CD14-positive monocyte (primary cell): Measurements from ENCODE around the gene AOPEP. TPM values are rescaled to one million over a fixed set of nuclear protein-coding genes. Genes with fewer than 3 reads are reported as not detected.

Source experiments
- DNase-seq, 3 donors: peaks; one replicate each; pipeline ENCODE4 v3.0.0-alpha.2; 2011 to 2022
- H2AFZ ChIP-seq: 2 replicates; pipeline ENCODE4 v1.6.0; 2012; ENCODE audit warnings: mild to moderate bottlenecking, low read depth, low read length, inconsistent platforms; ENCODE audit not compliant: insufficient read depth, poor library complexity, severe bottlenecking
- H3K27ac ChIP-seq, 2 donors: 1 replicate in 1 of 2; 2 replicates in 1 of 2; pipeline ENCODE4 v1.5.1; 2012 to 2013; ENCODE audit warnings: low read length in 2 of 2, control low read depth in 1 of 2, inconsistent platforms in 1 of 2, low read depth in 1 of 2, mild to moderate bottlenecking in 1 of 2
- H3K27me3 ChIP-seq, 2 donors: one replicate each; pipeline versions ENCODE4 v1.6.0 to v1.6.1; 2011 to 2013; ENCODE audit warnings: low read length in 2 of 2; ENCODE audit not compliant: control insufficient read depth in 2 of 2, insufficient read depth in 2 of 2
- H3K36me3 ChIP-seq, 2 donors: replicated peaks in 1 of 2; 1 replicate in 1 of 2; 2 replicates in 1 of 2; pipeline versions ENCODE4 v1.5.1 to v1.6.1; 2012 to 2013; ENCODE audit warnings: low read length in 2 of 2, control low read depth in 1 of 2, inconsistent platforms in 1 of 2, mild to moderate bottlenecking in 1 of 2; ENCODE audit not compliant: insufficient read depth in 2 of 2, control insufficient read depth in 1 of 2
- H3K4me1 ChIP-seq, 2 donors: 1 replicate in 1 of 2; 2 replicates in 1 of 2; pipeline versions ENCODE4 v1.5.1 to v1.6.1; 2012 to 2013; ENCODE audit warnings: low read length in 2 of 2, control low read depth in 1 of 2, inconsistent platforms in 1 of 2, mild to moderate bottlenecking in 1 of 2, moderate library complexity in 1 of 2; ENCODE audit not compliant: insufficient read depth in 2 of 2, control insufficient read depth in 1 of 2
- H3K4me2 ChIP-seq: replicated peaks from 2 replicates; pipeline ENCODE3; 2012; ENCODE audit warnings: low read length, moderate library complexity, mild to moderate bottlenecking; ENCODE audit not compliant: poor library complexity, severe bottlenecking; ENCODE audit errors: extremely low read depth
- H3K4me3 ChIP-seq, 3 experiments: fragments of 200-600 bp in 1 of 3; sonication (generic) in 1 of 3; replicated peaks in 1 of 3; 1 replicate in 2 of 3; 2 replicates in 1 of 3; pipeline ENCODE4 v1.5.1; 2011 to 2013; ENCODE audit warnings: low read length in 3 of 3, mild to moderate bottlenecking in 3 of 3, control low read depth in 2 of 3, low read depth in 2 of 3, inconsistent platforms in 1 of 3, moderate library complexity in 1 of 3
- H3K79me2 ChIP-seq: 2 replicates; pipeline ENCODE4 v1.6.0; 2012; ENCODE audit warnings: mild to moderate bottlenecking, control low read depth, inconsistent platforms, low read length, moderate library complexity; ENCODE audit not compliant: insufficient read depth
- H3K9ac ChIP-seq: 2 replicates; pipeline ENCODE4 v1.6.0; 2017; ENCODE audit warnings: low read length, mild to moderate bottlenecking; ENCODE audit not compliant: insufficient read depth, poor library complexity, severe bottlenecking
- H3K9me3 ChIP-seq, 2 donors: replicated peaks in 1 of 2; 1 replicate in 1 of 2; 2 replicates in 1 of 2; pipeline versions ENCODE4 v1.5.1 to v1.6.1; 2012 to 2013; ENCODE audit warnings: low read length in 2 of 2, control low read depth in 1 of 2; ENCODE audit not compliant: control insufficient read depth in 1 of 2, insufficient read depth in 1 of 2
- H4K20me1 ChIP-seq: 2 replicates; pipeline ENCODE4 v1.6.0; 2012; ENCODE audit warnings: mild to moderate bottlenecking, low read length, control low read depth, moderate library complexity; ENCODE audit not compliant: insufficient read depth
- H3K27ac Mint-ChIP-seq, 7 donors: one replicate each; pipeline ENCODE4 v1.8.0; 2020; ENCODE audit warnings: mild to moderate bottlenecking in 7 of 7, mixed read lengths in 7 of 7, moderate library complexity in 6 of 7, inconsistent platforms in 2 of 7
- H3K27me3 Mint-ChIP-seq, 3 donors: one replicate each; pipeline ENCODE4 v1.8.0; 2021 to 2022; ENCODE audit warnings: low read depth in 3 of 3, mild to moderate bottlenecking in 3 of 3, mixed read lengths in 3 of 3, moderate library complexity in 3 of 3, inconsistent platforms in 1 of 3
- H3K36me3 Mint-ChIP-seq, 2 donors: one replicate each; pipeline ENCODE4 v1.8.0; 2020; ENCODE audit warnings: mixed read lengths in 2 of 2, inconsistent platforms in 1 of 2, mild to moderate bottlenecking in 1 of 2
- H3K4me1 Mint-ChIP-seq: one replicate; pipeline ENCODE4 v1.8.0; 2020; ENCODE audit warnings: mild to moderate bottlenecking, mixed read lengths
- H3K4me3 Mint-ChIP-seq, 2 donors: one replicate each; pipeline ENCODE4 v1.8.0; 2020; ENCODE audit warnings: mild to moderate bottlenecking in 2 of 2, mixed read lengths in 2 of 2, moderate library complexity in 1 of 2
- H3K9me3 Mint-ChIP-seq, 7 donors: one replicate each; pipeline ENCODE4 v1.8.0; 2020 to 2022; ENCODE audit warnings: mixed read lengths in 7 of 7, mild to moderate bottlenecking in 6 of 7, moderate library complexity in 6 of 7, inconsistent platforms in 2 of 7
- WGBS: methylation state at CpG from one replicate; pipeline ENCODE4 v1.1.5; 2013; ENCODE audit warnings: missing lambda C conversion rate; ENCODE audit not compliant: insufficient coverage; 5-methylcytosine and 5-hydroxymethylcytosine counted together
- intact Hi-C, 2 donors: fragments of 100-400 bp; cut with micrococcal nuclease; formaldehyde crosslinking; loops; one replicate each; pipeline versions ENCODE4 v1.15.0 to v1.15.1; 2023
- polyA plus RNA-seq, 3 donors: library from polyadenylated mRNA; depleted of rRNA in 1 of 3; unstranded in 2 of 3; stranded (reverse) in 1 of 3; fragments of 300-500 nt in 2 of 3; fragments of >200 nt in 1 of 3; fragmentation: Illumina TruSeq in 2 of 3; gene quantifications; 1 replicate in 2 of 3; 2 replicates in 1 of 3; pipeline ENCODE4 v1.2.3, GENCODE V29; 2012 to 2021
- TF ChIP-seq, protein P1 (sequence below): fragments of 200-600 bp; IDR thresholded peaks from one replicate; pipeline ENCODE4 v1.8.0; 2022; ENCODE audit warnings: antibody characterized with exemption, mild to moderate bottlenecking

The AOPEP gene
- polyA plus RNA-seq, 3 donors = 3.0 to 4.1 (median 3.1) TPM

DNA sequence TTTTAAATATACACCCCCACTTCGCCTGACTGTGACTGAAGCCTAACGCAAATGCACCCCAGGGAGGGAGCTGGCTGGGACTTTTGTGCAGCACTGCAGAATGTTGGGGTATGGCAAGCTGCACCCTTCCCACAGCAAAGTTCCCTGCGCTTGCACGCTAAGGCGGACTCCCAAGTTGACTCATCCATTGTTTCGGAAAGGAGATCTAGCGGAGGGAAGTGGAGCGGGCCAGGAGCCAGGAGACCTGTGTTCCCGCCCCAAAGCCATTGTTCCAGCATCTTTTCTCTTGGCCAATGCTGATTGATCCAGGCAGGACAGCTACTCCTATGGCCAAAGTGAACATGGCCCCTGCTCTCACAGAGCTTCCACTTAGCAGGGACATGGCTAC lies 202.9 kb downstream of the AOPEP start:
- H3K4me1 ChIP-seq = no peaks in the 10 kb centered on the region
- peaks cover 0 to 3% (median 1%) of the 10 kb centered on the region in 7 donors for H3K9me3 Mint-ChIP-seq
- DNase-seq = no peak
- intact Hi-C loops = no loop called here
- no peaks in the 10 kb centered on the region for H3K4me1 Mint-ChIP-seq
- no peaks in the 10 kb centered on the region for H3K27me3 ChIP-seq
- no peaks in the 10 kb centered on the region for H3K36me3 ChIP-seq
- H3K9ac ChIP-seq = no peak overlapping the region
- TF ChIP-seq, protein P1, sequence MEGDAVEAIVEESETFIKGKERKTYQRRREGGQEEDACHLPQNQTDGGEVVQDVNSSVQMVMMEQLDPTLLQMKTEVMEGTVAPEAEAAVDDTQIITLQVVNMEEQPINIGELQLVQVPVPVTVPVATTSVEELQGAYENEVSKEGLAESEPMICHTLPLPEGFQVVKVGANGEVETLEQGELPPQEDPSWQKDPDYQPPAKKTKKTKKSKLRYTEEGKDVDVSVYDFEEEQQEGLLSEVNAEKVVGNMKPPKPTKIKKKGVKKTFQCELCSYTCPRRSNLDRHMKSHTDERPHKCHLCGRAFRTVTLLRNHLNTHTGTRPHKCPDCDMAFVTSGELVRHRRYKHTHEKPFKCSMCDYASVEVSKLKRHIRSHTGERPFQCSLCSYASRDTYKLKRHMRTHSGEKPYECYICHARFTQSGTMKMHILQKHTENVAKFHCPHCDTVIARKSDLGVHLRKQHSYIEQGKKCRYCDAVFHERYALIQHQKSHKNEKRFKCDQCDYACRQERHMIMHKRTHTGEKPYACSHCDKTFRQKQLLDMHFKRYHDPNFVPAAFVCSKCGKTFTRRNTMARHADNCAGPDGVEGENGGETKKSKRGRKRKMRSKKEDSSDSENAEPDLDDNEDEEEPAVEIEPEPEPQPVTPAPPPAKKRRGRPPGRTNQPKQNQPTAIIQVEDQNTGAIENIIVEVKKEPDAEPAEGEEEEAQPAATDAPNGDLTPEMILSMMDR = no peak
- H3K27ac ChIP-seq = no peak overlapping the region
- H3K4me2 ChIP-seq = no peak overlapping the region
- no peaks in the 10 kb centered on the region for H3K79me2 ChIP-seq
- peaks cover 6 to 16% of the 10 kb centered on the region in 2 donors for H3K36me3 Mint-ChIP-seq
- H3K9me3 ChIP-seq = no peaks in the 10 kb centered on the region
- H2AFZ ChIP-seq = no peak overlapping the region
- H4K20me1 ChIP-seq = no peaks in the 10 kb centered on the region
- 98% methylated on average over 9 of the region's 9 CpGs for WGBS
- no peak overlapping the region for H3K4me3 ChIP-seq
- H3K27ac Mint-ChIP-seq = no peak overlapping the region
- H3K27me3 Mint-ChIP-seq = peaks cover 0 to 1% (median under 1%) of the 10 kb centered on the region in 3 donors
- peak overlapping the region in 1 of 2 donors; percentile 51 for H3K4me3 Mint-ChIP-seq

DNA sequence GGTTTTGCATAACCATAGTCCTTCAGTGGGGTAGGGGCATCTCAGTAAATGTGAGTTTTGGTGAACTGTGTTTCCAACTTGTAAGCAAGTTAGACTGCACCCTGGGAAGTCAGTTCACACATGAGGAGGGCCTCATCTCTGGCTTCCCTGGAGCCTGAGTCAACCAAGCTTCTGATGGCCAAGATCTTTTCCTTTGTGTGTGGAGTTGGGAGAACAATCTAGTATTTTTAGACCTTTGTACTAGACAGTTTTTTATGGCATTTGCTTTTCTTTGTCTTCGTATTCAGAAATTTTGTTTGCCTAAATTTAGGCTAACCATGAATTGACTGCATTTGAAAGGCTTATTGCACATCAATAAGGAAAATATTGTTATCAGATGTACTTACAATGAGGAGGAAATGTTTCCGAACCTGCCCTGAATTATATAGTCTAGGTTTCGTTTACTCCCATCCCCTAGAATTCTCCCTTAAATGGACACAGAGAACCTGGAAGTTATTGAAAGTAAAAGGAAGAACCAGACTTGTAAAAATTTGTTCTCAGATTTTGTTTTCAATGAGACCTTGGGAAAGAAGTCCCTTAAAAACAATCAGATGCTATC lies 204.6 kb downstream of the AOPEP start:
- Histone ChIP-seq H3K4me1 (no peaks in the 10 kb centered on the region), H2AFZ (no peak overlapping the region), H3K27me3 (no peaks in the 10 kb centered on the region), H3K4me2 (no peak overlapping the region), H3K36me3 (no peaks in the 10 kb centered on the region), H3K4me3 (no peak overlapping the region), H3K27ac (no peak overlapping the region), H3K79me2 (no peaks in the 10 kb centered on the region), H4K20me1 (no peaks in the 10 kb centered on the region), H3K9ac (no peak overlapping the region), H3K9me3 (no peaks in the 10 kb centered on the region)
- H3K27me3 Mint-ChIP-seq = peaks cover 0 to 1% (median 1%) of the 10 kb centered on the region in 3 donors
- H3K4me1 Mint-ChIP-seq = no peaks in the 10 kb centered on the region
- TF ChIP-seq, protein P1 = no peak
- no peak overlapping the region for H3K27ac Mint-ChIP-seq
- WGBS = no CpG with 5 or more reads among the region's 3 CpGs
- H3K4me3 Mint-ChIP-seq = no peak overlapping the region
- intact Hi-C loops = no loop called here
- peaks cover 2 to 9% of the 10 kb centered on the region in 2 donors for H3K36me3 Mint-ChIP-seq
- peaks cover 0 to 3% (median 1%) of the 10 kb centered on the region in 7 donors for H3K9me3 Mint-ChIP-seq
- no peak for DNase-seq
